Measurements from ENCODE around the gene KLK11. TPM values are rescaled to one million over a fixed set of nuclear protein-coding genes. Genes with fewer than 3 reads are reported as not detected.

Gene KLK11
- total RNA-seq, 4 donors from 2014 or later: 1.3 TPM; not detected in 3

GRCh38 chr19:50982186-50982585 is 44.2 kb downstream of the KLK11 start:
- DNase-seq (ENCODE audit: low spot score in 2 of 2): no peak
- Histone ChIP-seq H3K4me1 (no peaks in the 10 kb centered on the region), H3K36me3 (no peaks in the 10 kb centered on the region), H3K27me3 (no peaks in the 10 kb centered on the region), H3K4me3 (no peak overlapping the region), H3K27ac (no peak overlapping the region), H3K9me3 (peaks cover 0 to 8% (median 0%) of the 10 kb centered on the region in 4 donors)
- TF ChIP-seq POLR2A (IDR thresholded peaks at IDR 0.05): no peak
- TF ChIP-seq EP300 (IDR thresholded peaks at IDR 0.05): no peak
- TF ChIP-seq CTCF (IDR thresholded peaks at IDR 0.05): no peak
- WGBS, 2 donors: 80 to 82% methylated on average over 3 to 4 of the region's 4 CpGs

- H3K27ac ChIP-seq: no peak overlapping the region
- H3K9me3 ChIP-seq: peaks cover 0 to 8% (median 0%) of the 10 kb centered on the region in 4 donors
- no peaks in the 10 kb centered on the region for H3K27me3 ChIP-seq
- DNase-seq (ENCODE audit: low spot score in 2 of 2): no peak
- no peak overlapping the region for H3K4me3 ChIP-seq
- no peaks in the 10 kb centered on the region for H3K36me3 ChIP-seq
- no peaks in the 10 kb centered on the region for H3K4me1 ChIP-seq
- TF ChIP-seq CTCF (IDR thresholded peaks at IDR 0.05): no peak
- 60 to 74% methylated on average over 11 of the region's 11 CpGs for WGBS, 2 donors
Observed at GRCh38 chr19:50981587-50982146, 44.7 kb downstream of the KLK11 start.

- no peak overlapping the region for H3K4me3 ChIP-seq
- H3K36me3 ChIP-seq: no peaks in the 10 kb centered on the region
- WGBS, 2 donors: 67 to 68% methylated on average over 11 to 13 of the region's 13 CpGs
- DNase-seq (ENCODE audit: low spot score in 2 of 2): no peak
- H3K27me3 ChIP-seq: no peaks in the 10 kb centered on the region
- no peak overlapping the region for H3K27ac ChIP-seq
- H3K4me1 ChIP-seq: no peaks in the 10 kb centered on the region
- TF ChIP-seq CTCF (IDR thresholded peaks at IDR 0.05): no peak
- TF ChIP-seq POLR2A (IDR thresholded peaks at IDR 0.05): no peak
- no peak for TF ChIP-seq EP300 (IDR thresholded peaks at IDR 0.05)
- peaks cover 0 to 3% (median 0%) of the 10 kb centered on the region in 4 donors for H3K9me3 ChIP-seq
Observed at GRCh38 chr19:50980208-50980607, 46.2 kb downstream of the KLK11 start.

- no peak for DNase-seq (ENCODE audit: low spot score in 2 of 2)
- no peaks in the 10 kb centered on the region for H3K27me3 ChIP-seq
- H3K4me3 ChIP-seq: no peak overlapping the region
- H3K4me1 ChIP-seq: no peaks in the 10 kb centered on the region
- no peak overlapping the region for H3K27ac ChIP-seq
- peaks cover 0 to 3% (median 0%) of the 10 kb centered on the region in 4 donors for H3K9me3 ChIP-seq
- no peaks in the 10 kb centered on the region for H3K36me3 ChIP-seq
- TF ChIP-seq POLR2A (IDR thresholded peaks at IDR 0.05): no peak
- TF ChIP-seq CTCF (IDR thresholded peaks at IDR 0.05): no peak
- no peak for TF ChIP-seq EP300 (IDR thresholded peaks at IDR 0.05)
- WGBS, 2 donors: 15 to 40% methylated on average over 7 to 8 of the region's 8 CpGs
Observed at GRCh38 chr19:50979758-50980157, 46.7 kb downstream of the KLK11 start.

- Histone ChIP-seq H3K27me3 (no peaks in the 10 kb centered on the region), H3K4me1 (no peaks in the 10 kb centered on the region), H3K27ac (no peak overlapping the region), H3K36me3 (no peaks in the 10 kb centered on the region), H3K9me3 (no peaks in the 10 kb centered on the region), H3K4me3 (no peak overlapping the region)
- 55 to 61% methylated on average over 5 of the region's 5 CpGs for WGBS, 2 donors
- no peak for TF ChIP-seq EP300 (IDR thresholded peaks at IDR 0.05)
- no peak for TF ChIP-seq CTCF (IDR thresholded peaks at IDR 0.05)
- no peak for DNase-seq (ENCODE audit: low spot score in 2 of 2)
Observed at GRCh38 chr19:50978772-50979390, 47.5 kb downstream of the KLK11 start.

Data from tibial nerve (tissue), 4 donors.